Measurements from ENCODE around the gene SMARCD2. TPM values are rescaled to one million over a fixed set of nuclear protein-coding genes. Genes with fewer than 3 reads are reported as not detected.
"Not testable (repeated sequence)": the region's sequence is repeated elsewhere in the genome, so short reads cannot be mapped to it uniquely, and the experiment has no call there.

The SMARCD2 gene
- total RNA-seq, 1 donor from 2014 or later: 73.9 TPM

DNA sequence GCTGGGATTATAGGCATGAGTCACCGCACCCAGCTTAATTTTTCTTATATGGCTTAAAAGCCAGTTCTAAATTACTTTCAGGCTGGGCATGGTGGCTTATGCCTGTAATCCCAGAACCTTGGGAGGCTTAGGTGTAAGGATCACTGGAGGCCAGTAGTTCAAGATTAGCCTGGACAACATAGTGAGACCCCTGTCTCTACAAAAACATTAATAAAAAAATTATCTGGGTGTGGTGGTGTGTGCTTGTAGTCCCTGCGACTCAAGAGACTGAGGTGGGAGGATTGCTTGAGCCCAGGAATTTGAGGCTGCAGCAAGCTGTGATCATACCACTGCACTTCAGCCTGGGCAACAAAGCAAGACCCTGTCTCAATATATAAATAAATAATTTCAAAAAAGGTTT is 10.8 kb upstream of the SMARCD2 start:
- no peak for ATAC-seq
- no peak for DNase-seq (ENCODE audit: low spot score)

- ATAC-seq (no peak), DNase-seq (ENCODE audit: low spot score) (no peak)
These were observed 7.9 kb upstream of the SMARCD2 start for GRCh38 chr17:63850401-63850800.

DNA sequence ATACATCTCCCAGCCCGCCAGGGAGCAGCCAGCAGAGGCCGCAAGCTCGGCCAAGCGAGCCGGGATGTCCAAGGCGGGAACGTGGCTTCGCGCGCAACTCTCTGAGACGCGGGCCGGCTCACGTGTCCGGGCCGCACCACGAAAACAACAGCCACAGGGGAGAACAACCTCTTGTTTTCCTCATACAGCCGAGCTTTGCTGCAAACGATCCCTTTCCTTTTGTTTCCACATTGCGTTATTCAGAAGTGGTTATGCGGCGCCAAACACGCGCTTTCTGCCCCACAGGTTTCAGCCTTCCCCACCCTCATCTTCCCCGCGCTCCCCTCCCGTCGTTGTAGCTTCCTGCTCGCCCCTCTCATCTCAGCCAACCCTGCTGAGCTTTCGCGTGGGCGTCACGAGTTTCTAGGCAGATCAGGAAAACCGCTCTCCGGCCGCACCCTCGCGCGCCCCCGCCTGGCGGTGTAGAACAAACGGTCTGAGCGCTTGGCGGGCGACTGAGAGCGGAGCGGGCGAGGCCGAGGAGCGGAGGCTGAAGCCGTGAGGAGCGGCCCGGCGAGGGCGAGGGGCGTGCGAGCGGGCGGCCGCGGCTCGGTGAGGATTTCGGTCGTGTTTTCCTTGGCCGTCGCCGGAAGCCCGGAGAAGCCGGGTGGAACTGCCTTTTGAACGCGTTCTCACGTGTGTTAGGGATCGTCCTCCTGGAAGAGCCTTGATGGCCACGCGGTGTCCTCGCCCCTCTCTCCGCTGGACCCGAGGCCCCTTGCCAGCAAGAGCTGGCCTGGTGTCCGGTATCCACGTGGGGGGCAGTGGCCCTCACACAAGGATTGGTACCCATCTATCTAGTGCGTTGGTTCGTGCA is 6.6 kb upstream of the SMARCD2 start:
- ATAC-seq (peak; percentile 99), DNase-seq (ENCODE audit: low spot score) (peak; percentile 95)

- DNase-seq (ENCODE audit: low spot score) (no peak), ATAC-seq (no peak)
These were observed 5.2 kb upstream of the SMARCD2 start for GRCh38 chr17:63847525-63848249.

DNA sequence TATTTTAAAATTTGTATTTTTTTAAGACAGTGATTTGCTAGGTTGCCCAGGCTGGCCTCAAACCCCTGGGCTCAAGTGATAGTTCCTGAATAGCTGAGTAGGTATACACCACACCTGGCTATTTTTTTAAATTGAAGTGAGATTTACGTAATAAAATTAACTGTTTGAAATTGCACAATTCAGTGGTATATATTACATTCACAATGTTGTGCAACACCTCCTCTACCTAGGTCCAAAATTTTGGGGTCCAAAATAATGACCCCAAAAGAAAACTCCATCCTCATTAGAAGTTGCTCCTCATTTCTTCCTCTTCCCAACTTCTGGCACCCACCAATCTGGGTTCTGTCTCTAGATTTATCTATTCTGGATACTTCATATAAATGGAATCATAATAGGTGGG is 3.0 kb upstream of the SMARCD2 start:
- ATAC-seq: no peak
- no peak for DNase-seq (ENCODE audit: low spot score)

DNA sequence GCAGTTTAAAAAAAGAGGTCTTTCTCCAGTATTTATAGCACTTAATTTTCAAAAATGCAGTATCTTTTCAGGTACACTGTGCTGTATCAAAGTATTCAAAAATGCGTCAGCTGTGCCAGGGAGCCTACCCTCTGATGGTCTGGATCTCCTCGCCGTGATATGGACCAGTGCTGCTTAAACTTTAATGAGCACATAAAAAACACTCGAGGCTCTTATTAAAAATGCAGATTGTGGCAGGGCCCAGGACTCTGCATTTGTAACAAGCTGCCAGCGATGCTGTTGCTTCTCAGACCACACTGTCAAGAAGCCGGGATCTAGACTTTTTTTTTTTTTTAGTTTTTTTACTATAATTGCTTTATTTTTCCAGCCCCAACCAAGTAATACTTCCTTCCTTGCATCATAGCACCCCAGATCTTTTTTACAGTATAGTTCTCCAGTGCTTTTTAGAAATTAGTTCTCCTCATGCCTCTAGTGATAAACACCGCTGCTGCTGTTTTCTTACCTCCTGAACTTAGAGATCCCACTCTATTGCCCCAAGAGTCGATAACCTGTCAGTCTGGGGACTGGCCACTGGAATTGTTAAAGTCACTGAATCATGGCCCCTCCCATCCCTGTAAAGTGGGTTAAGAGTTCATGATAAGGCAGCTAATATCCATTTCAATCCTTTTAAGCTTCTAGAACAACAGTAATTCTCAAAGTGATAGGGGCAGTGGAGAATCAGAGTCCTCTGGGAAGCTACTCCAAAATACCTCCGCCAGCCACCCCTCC is 1.6 kb upstream of the SMARCD2 start:
- no peak for ATAC-seq

GRCh38 chr17:63843387-63843888 is 953 bp upstream of the SMARCD2 start:
- not testable (repeated sequence) for DNase-seq (ENCODE audit: low spot score)
- ATAC-seq: peak; percentile 6

More for the DNA sequence above, 1.6 kb upstream of the SMARCD2 start:
- no peak for DNase-seq (ENCODE audit: low spot score)

DNA sequence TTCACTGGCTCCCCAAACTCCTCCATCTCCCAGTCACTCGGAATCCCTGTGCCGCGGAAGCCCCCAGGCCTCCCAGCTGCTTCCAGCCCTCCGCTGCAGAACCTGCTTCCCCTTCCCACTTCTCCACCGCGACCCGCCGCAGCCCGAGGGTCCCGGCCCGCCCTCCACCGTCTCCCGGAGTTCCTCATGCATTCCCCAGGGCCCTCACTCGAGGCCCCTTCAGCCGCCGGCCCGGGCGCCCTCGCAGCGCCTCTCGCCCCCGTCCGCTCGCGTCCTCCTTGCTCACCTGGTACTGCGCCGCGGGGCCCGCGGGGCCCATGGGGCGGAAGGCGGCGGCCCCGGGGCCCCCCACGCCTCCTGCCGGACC is 329 bp downstream of the SMARCD2 start:
- DNase-seq (ENCODE audit: low spot score) (no peak), ATAC-seq (no peak)

DNA sequence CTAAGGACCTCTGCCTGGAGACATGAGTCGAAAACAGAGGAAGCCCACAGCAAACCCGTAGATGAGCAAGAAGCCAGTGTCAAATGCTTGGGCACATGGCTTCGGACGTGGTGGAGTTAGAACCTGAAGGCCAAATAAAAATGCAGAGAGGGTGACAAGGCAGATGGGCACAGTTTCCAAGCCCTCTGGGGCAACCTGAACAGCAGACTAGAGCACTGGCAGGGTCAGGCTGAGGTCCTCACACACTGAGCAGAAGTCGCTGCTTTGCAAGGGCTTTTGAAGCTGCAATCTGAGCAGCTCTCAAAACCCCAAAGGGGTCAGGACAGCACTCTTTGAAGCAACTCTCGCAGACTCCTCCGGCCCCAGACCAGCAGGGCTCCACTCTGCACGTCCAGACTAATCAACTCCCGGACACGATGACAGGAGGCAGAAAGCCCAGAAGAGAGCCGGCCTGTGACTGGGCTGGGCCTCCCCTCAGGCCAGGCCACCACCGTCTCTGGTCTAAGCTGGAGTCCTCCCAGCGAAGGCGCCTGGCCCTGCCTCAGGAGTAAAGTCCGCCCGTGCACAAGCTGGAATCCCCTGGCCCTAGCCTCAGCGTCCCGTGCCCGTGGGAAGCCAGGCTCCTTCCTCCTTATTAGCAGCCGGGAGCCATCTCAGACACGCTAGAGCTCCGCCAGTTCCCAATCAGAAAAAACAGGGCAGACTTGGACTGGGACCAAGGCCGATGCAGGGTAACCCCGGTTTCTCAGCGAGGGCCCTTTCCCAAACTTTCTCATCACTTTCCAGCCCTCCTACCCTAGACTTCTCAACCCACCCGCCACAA is 924 bp downstream of the SMARCD2 start:
- peak; percentile 79 for DNase-seq (ENCODE audit: low spot score)
- peak; percentile 32 for ATAC-seq

- ATAC-seq: no peak
- no peak for DNase-seq (ENCODE audit: low spot score)
These were observed 1.7 kb downstream of the SMARCD2 start for GRCh38 chr17:63840591-63841349.

DNA sequence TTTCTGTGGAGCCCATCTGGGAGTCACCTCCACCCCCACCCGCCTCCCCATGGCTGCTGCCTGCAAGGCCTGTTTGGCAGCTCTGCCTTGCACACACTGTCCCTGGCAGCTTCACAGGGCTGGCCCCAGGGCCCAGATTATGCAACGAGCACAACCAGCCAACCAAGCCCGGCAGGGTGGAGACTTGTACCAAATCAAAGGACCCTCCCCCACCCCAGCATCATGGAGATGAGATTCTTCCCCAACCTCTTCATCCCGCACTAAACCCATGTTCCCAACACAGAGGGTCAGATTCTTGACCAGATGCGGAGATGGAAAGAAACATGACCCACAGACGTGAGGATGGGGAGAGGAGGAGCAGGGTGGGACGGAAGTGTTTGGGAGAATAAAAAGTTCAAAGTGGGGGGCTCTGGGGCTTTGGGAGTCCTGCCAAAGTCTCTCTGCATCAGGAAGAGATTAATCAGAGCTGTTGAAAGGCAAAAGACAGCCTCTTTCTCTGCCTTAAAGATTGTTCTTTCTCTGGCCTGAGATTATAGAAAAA is 3.8 kb downstream of the SMARCD2 start:
- peak; percentile 56 for ATAC-seq
- DNase-seq (ENCODE audit: low spot score): peak; percentile 97

GRCh38 chr17:63837962-63838600 is 4.4 kb downstream of the SMARCD2 start:
- DNase-seq (ENCODE audit: low spot score): no peak
- ATAC-seq: peak; percentile 2

GRCh38 chr17:63837480-63837879 is 5.0 kb downstream of the SMARCD2 start:
- ATAC-seq (no peak), DNase-seq (ENCODE audit: low spot score) (no peak)

DNA sequence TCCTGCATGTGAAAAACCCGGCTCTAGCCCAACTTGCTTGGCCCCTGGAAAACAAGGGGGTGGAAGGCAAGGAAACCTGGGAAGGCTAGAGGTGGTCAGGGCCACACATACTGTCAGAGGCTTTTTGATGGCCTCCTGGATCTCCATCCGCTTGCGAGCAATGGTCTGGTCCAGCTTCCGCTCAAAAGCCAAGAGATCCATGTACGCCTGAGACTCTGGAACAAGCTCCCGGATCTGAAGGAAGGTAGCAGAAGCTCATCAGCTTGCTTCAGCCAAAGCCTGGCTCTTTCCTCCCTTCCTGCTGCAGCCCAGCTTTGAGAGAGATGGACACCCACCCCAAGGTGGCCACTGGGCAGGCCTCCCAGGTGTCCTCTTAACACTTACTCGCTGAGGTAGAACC is 5.7 kb downstream of the SMARCD2 start:
- ATAC-seq: no peak

DNA sequence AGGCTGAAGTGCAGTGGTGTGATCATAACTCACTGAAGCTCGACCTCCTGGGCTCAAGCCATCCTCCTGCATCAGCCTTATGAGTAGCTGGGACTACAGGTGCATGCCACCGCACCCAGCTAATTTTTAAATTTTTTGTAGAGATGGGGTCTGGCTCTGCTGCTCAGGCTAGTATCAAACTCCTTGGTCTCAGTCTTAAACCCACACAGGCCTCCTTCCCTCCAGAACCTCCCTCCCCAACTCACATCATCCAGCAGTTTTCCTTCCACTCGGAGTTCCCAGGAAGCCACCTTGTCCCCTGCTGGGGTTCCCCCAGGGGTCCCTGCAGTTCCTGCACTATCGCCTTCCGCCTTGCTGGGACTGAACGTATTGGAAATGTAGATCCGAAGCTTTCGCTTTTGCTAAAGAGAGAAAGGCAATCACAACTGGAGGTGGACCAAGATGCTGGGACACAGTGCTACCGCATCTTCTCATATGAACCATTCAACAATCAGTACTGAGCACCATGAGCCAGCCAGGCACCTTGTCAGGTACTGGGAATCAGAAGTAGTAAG is 7.2 kb downstream of the SMARCD2 start:
- no peak for ATAC-seq
- no peak for DNase-seq (ENCODE audit: low spot score)

More for the DNA sequence above, 5.7 kb downstream of the SMARCD2 start:
- no peak for DNase-seq (ENCODE audit: low spot score)

- ATAC-seq: peak; percentile 24
- DNase-seq (ENCODE audit: low spot score): no peak
These were observed 7.9 kb downstream of the SMARCD2 start for GRCh38 chr17:63834431-63835166.

- ATAC-seq (no peak), DNase-seq (ENCODE audit: low spot score) (no peak)
These were observed 8.6 kb downstream of the SMARCD2 start for GRCh38 chr17:63833741-63834373.
